Measurements from ENCODE around the gene FAM32A.

GRCh38 chr19:16155128-16155527 lies 30.1 kb upstream of the FAM32A start:
- TF ChIP-seq, protein P1, sequence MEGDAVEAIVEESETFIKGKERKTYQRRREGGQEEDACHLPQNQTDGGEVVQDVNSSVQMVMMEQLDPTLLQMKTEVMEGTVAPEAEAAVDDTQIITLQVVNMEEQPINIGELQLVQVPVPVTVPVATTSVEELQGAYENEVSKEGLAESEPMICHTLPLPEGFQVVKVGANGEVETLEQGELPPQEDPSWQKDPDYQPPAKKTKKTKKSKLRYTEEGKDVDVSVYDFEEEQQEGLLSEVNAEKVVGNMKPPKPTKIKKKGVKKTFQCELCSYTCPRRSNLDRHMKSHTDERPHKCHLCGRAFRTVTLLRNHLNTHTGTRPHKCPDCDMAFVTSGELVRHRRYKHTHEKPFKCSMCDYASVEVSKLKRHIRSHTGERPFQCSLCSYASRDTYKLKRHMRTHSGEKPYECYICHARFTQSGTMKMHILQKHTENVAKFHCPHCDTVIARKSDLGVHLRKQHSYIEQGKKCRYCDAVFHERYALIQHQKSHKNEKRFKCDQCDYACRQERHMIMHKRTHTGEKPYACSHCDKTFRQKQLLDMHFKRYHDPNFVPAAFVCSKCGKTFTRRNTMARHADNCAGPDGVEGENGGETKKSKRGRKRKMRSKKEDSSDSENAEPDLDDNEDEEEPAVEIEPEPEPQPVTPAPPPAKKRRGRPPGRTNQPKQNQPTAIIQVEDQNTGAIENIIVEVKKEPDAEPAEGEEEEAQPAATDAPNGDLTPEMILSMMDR (IDR thresholded peaks at IDR 0.05) = no peak
- TF ChIP-seq POLR2A (IDR thresholded peaks at IDR 0.05) = no peak

All from body of pancreas (tissue), 4 donors.